ENCODE data around the gene KLF6. TPM values are rescaled to one million over a fixed set of nuclear protein-coding genes. Genes with fewer than 3 reads are reported as not detected.

The KLF6 gene
- total and polyA plus RNA-seq, 9 donors, result 45.4 to 178 (median 85.7) TPM

- 85 to 87% (median 87%) methylated on average over 7 of the region's 7 CpGs for WGBS, 3 donors
- H3K9me3 ChIP-seq, result no peaks in the 10 kb centered on the region
- TF ChIP-seq EP300 (IDR thresholded peaks at IDR 0.05), result no peak
- TF ChIP-seq POLR2A (IDR thresholded peaks at IDR 0.05), result no peak
- no peak for TF ChIP-seq CTCF (IDR thresholded peaks at IDR 0.05)
- intact Hi-C loops (cut with DNase I), result no loop called here
- no peak overlapping the region for H3K27ac ChIP-seq
- H3K27me3 ChIP-seq, result peaks cover 2% of the 10 kb centered on the region
- DNase-seq, result no peak
- no peak overlapping the region for H3K4me3 ChIP-seq
- H3K4me1 ChIP-seq (ENCODE audit: insufficient read depth), result no peaks in the 10 kb centered on the region
- H3K36me3 ChIP-seq, result no peaks in the 10 kb centered on the region
These were observed 57.7 kb downstream of the KLF6 start for GRCh38 chr10:3727268-3727667.
